SH-SY5Y (cell line): ENCODE data around the gene ADAMTS2.

Experiments used
- GATA2 ChIP-seq: IDR thresholded peaks from 2 replicates; pipeline ENCODE4 v1.6.1; 2011; ENCODE audit warnings: mild to moderate bottlenecking, low read depth, low read length
- GATA3 ChIP-seq: IDR thresholded peaks from 2 replicates; pipeline ENCODE4 v1.6.1; 2011; ENCODE audit warnings: low read depth, mild to moderate bottlenecking, low read length, moderate library complexity

GRCh38 chr5:179380211-179381035 lies 35.2 kb upstream of the ADAMTS2 start:
- TF ChIP-seq GATA2, result no peak
- no peak for TF ChIP-seq GATA3
